Measurements from ENCODE around the gene ADAMTS17. TPM values are rescaled to one million over a fixed set of nuclear protein-coding genes. Genes with fewer than 3 reads are reported as not detected.

The ADAMTS17 gene
- total RNA-seq, 1 experiment from 2014 or later = 3.2 TPM

GRCh38 chr15:100279446-100279845, 62.3 kb downstream of the ADAMTS17 start:
- Histone ChIP-seq H4K20me1 (ENCODE audit: insufficient read depth) (no peaks in the 10 kb centered on the region), H3K4me2 (no peak overlapping the region), H3K4me3 (no peak overlapping the region), H3K9me2 (ENCODE audit: insufficient read depth) (no peaks in the 10 kb centered on the region), H3K27me3 (ENCODE audit: insufficient read depth, low read depth) (no peaks in the 10 kb centered on the region), H3K36me3 (ENCODE audit: low read depth) (no peaks in the 10 kb centered on the region), H3K79me2 (ENCODE audit: low read depth) (no peaks in the 10 kb centered on the region), H2AFZ (no peak overlapping the region), H3K4me1 (replicated peaks; ENCODE audit: insufficient read depth) (peaks cover 14% of the 10 kb centered on the region), H3F3A (ENCODE audit: insufficient read depth, low read depth) (peaks cover 10% of the 10 kb centered on the region; the same call in 1 of the 2 replicates), H3K9me3 (ENCODE audit: insufficient read depth, low read depth) (no peaks in the 10 kb centered on the region), H3K27ac (no peak overlapping the region)
- no TSS peak for BruUV-seq (replicated peaks)
- intact Hi-C loops (cut with micrococcal nuclease; ENCODE audit: unreplicated experiment) = no loop called here
- ChIA-PET POLR2A (ENCODE audit: unreplicated experiment) (no interaction called here), CTCF (no interaction called here)
- TF ChIP-seq EZH2 (IDR thresholded peaks at IDR 0.05; ENCODE audit: low read depth) (no peak), CTCF (conservative IDR thresholded peaks at IDR 0.05) (no peak)
- no peak for DNase-seq

- no peak overlapping the region for H3K4me3 ChIP-seq
- H2AFZ ChIP-seq = no peak overlapping the region
- BruUV-seq (replicated peaks) = no TSS peak
- H3K4me2 ChIP-seq = no peak overlapping the region
- H3K4me1 ChIP-seq (replicated peaks; ENCODE audit: insufficient read depth) = peaks cover 13% of the 10 kb centered on the region
- no peak overlapping the region for H3K27ac ChIP-seq
- no peaks in the 10 kb centered on the region for H4K20me1 ChIP-seq (ENCODE audit: insufficient read depth)
- H3K9me2 ChIP-seq (ENCODE audit: insufficient read depth) = no peaks in the 10 kb centered on the region
- intact Hi-C loops (cut with micrococcal nuclease; ENCODE audit: unreplicated experiment) = no loop called here
- H3K36me3 ChIP-seq (ENCODE audit: low read depth) = no peaks in the 10 kb centered on the region
- H3K79me2 ChIP-seq (ENCODE audit: low read depth) = no peaks in the 10 kb centered on the region
- no peak for DNase-seq
- H3F3A ChIP-seq (ENCODE audit: insufficient read depth, low read depth) = peaks cover 5% of the 10 kb centered on the region; the same call in 1 of the 2 replicates
- CTCF ChIA-PET = no interaction called here
- no peaks in the 10 kb centered on the region for H3K27me3 ChIP-seq (ENCODE audit: insufficient read depth, low read depth)
- no peak for TF ChIP-seq CTCF (conservative IDR thresholded peaks at IDR 0.05)
- no peaks in the 10 kb centered on the region for H3K9me3 ChIP-seq (ENCODE audit: insufficient read depth, low read depth)
- POLR2A ChIA-PET (ENCODE audit: unreplicated experiment) = no interaction called here
Measured at GRCh38 chr15:100278596-100279380, 63.0 kb downstream of the ADAMTS17 start.

- no peaks in the 10 kb centered on the region for H3K79me2 ChIP-seq (ENCODE audit: low read depth)
- no peak overlapping the region for H3K4me2 ChIP-seq
- H3K9me3 ChIP-seq (ENCODE audit: insufficient read depth, low read depth) = no peaks in the 10 kb centered on the region
- H2AFZ ChIP-seq = no peak overlapping the region
- CTCF ChIA-PET = no interaction called here
- BruUV-seq (replicated peaks) = no TSS peak
- POLR2A ChIA-PET (ENCODE audit: unreplicated experiment) = no interaction called here
- no peak overlapping the region for H3K27ac ChIP-seq
- no peaks in the 10 kb centered on the region for H3K36me3 ChIP-seq (ENCODE audit: low read depth)
- H3K27me3 ChIP-seq (ENCODE audit: insufficient read depth, low read depth) = no peaks in the 10 kb centered on the region
- no peak overlapping the region for H3K4me3 ChIP-seq
- no peaks in the 10 kb centered on the region for H3F3A ChIP-seq (ENCODE audit: insufficient read depth, low read depth)
- TF ChIP-seq EZH2 (IDR thresholded peaks at IDR 0.05; ENCODE audit: low read depth) (no peak), CTCF (conservative IDR thresholded peaks at IDR 0.05) (no peak)
- no peaks in the 10 kb centered on the region for H4K20me1 ChIP-seq (ENCODE audit: insufficient read depth)
- intact Hi-C loops (cut with micrococcal nuclease; ENCODE audit: unreplicated experiment) = no loop called here
- no peak for DNase-seq
- H3K9me2 ChIP-seq (ENCODE audit: insufficient read depth) = no peaks in the 10 kb centered on the region
- H3K4me1 ChIP-seq (replicated peaks; ENCODE audit: insufficient read depth) = no peaks in the 10 kb centered on the region
Measured at GRCh38 chr15:100277087-100277855, 64.5 kb downstream of the ADAMTS17 start.
